ENCODE measurements around the gene IGF2BP1. TPM values are rescaled to one million over a fixed set of nuclear protein-coding genes. Genes with fewer than 3 reads are reported as not detected.

Gene IGF2BP1
- total and polyA plus RNA-seq, 2 of the 8 experiments (the other 6 are each of a cell fraction or from before 2014, with no cell fraction given), result 41.6 to 513 TPM

DNA sequence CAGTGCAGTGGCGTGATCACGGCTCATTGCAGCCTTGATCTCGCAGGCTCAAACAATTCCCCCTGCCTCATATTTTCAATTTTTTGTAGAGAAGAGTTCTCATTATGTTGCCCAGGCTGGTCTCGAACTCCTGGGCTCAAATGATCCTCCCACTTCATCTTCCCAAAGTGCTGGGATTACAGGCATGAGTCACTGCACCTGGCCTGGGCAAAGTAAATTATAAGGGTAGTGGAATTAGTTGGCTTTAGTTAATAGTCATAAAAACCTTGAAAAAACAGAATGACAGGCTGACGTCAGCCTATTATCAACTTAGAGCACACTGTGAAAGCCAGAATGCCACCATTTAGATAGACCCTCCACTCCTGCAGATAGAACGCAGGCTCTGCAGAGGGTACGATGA, 91.9 kb downstream of the IGF2BP1 start:
- no peak overlapping the region for H3K4ac ChIP-seq (replicated peaks; ENCODE audit: insufficient read length, low read depth, low read length)
- H2AFZ ChIP-seq (ENCODE audit: low read length), result no peak overlapping the region
- no peaks in the 10 kb centered on the region for H3K27me3 ChIP-seq (replicated peaks in 1 of 4; ENCODE audit: control insufficient read depth in 3 of 4, extremely low read depth in 1 of 4, insufficient read depth in 3 of 4, low read length in 3 of 4)
- ChIA-PET CTCF (ENCODE audit: partially characterized antibody) (interaction anchor here (1.9 kb wide), 1 partner anchor 210 kb away, joined by 5 read pairs; no protein-coding TSS in a partner anchor), POLR2A (ENCODE audit: partially characterized antibody) (interaction anchor here (1.0 kb wide), 2 partner anchors 30 to 37 kb away, joined by 3 to 5 read pairs; no protein-coding TSS in a partner anchor)
- H3K36me3 ChIP-seq (ENCODE audit: control insufficient read depth in 2 of 4, insufficient read depth in 4 of 4, low read length in 3 of 4), result no peaks in the 10 kb centered on the region; a peak in 1 of 8 replicates
- H3K23ac ChIP-seq (ENCODE audit: insufficient read length), result no peak overlapping the region
- H4K8ac ChIP-seq (ENCODE audit: extremely low read depth, insufficient read depth, low read length), result no peak overlapping the region
- no peak overlapping the region for H4K5ac ChIP-seq (ENCODE audit: insufficient read length, low read depth, low read length)
- H3K4me3 ChIP-seq (ENCODE audit: extremely low read depth in 1 of 4, insufficient read depth in 2 of 4, low read depth in 3 of 4, low read length in 4 of 4), result no peak overlapping the region
- FAIRE-seq (no peak), DNase-seq (ENCODE audit: low read depth in 1 of 2, low spot score in 2 of 2) (no peak)
- WGBS, 2 experiments (ENCODE audit: extremely low coverage in 1 of 2, insufficient coverage in 1 of 2, insufficient read length in 1 of 2, insufficient replicate concordance in 2 of 2, low coverage in 1 of 2, low lambda C conversion rate in 2 of 2, missing lambda C conversion rate in 1 of 2), result 87% methylated on average over 7 of the region's 7 CpGs; no CpG with 5 or more reads in 1 of the 2 experiments
- no peak overlapping the region for H3K18ac ChIP-seq (ENCODE audit: extremely low read depth, low read length)
- H2BK15ac ChIP-seq (ENCODE audit: low read length), result no peak overlapping the region
- H4K20me1 ChIP-seq (replicated peaks in 1 of 2; ENCODE audit: control insufficient read depth in 1 of 2, insufficient read depth in 2 of 2, low read length in 2 of 2), result no peaks in the 10 kb centered on the region
- no peak for TF ChIP-seq KDM4A (IDR thresholded peaks at IDR 0.05; ENCODE audit: low read depth, low read length, severe bottlenecking)
- no peak for TF ChIP-seq CEBPB (IDR thresholded peaks at IDR 0.05; ENCODE audit: low read depth, low read length)
- no peak for TF ChIP-seq SIRT6 (IDR thresholded peaks at IDR 0.05; ENCODE audit: low read length)
- no peak for TF ChIP-seq SP2 (IDR thresholded peaks at IDR 0.05; ENCODE audit: low read length)
- TF ChIP-seq RAD21 (IDR thresholded peaks at IDR 0.05 in 1 of 2, conservative IDR thresholded peaks at IDR 0.05 in 1 of 2; ENCODE audit: low read depth in 2 of 2, low read length in 2 of 2), result no peak
- TF ChIP-seq TAF1 (IDR thresholded peaks at IDR 0.05; ENCODE audit: low read depth, low read length), result no peak
- no peak for TF ChIP-seq SIX5 (IDR thresholded peaks at IDR 0.05; ENCODE audit: low read depth, low read length)
- no peak for TF ChIP-seq ZNF274 (IDR thresholded peaks at IDR 0.05; ENCODE audit: borderline replicate concordance, extremely low read depth, low read length)
- TF ChIP-seq GABPA (IDR thresholded peaks at IDR 0.05; ENCODE audit: borderline replicate concordance, insufficient read depth, low read length), result no peak
- TF ChIP-seq NANOG (IDR thresholded peaks at IDR 0.05; ENCODE audit: insufficient read depth, low read depth, low read length, poor library complexity, severe bottlenecking), result no peak
- TF ChIP-seq CHD1 (IDR thresholded peaks at IDR 0.05; ENCODE audit: low read depth, low read length), result no peak
- no peak for TF ChIP-seq SAP30 (IDR thresholded peaks at IDR 0.05; ENCODE audit: insufficient read depth, insufficient replicate concordance, low read length)
- TF ChIP-seq, protein P1, sequence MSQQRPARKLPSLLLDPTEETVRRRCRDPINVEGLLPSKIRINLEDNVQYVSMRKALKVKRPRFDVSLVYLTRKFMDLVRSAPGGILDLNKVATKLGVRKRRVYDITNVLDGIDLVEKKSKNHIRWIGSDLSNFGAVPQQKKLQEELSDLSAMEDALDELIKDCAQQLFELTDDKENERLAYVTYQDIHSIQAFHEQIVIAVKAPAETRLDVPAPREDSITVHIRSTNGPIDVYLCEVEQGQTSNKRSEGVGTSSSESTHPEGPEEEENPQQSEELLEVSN (IDR thresholded peaks at IDR 0.05), result no peak
- no peak overlapping the region for H3K56ac ChIP-seq (replicated peaks; ENCODE audit: insufficient read length, low read depth, low read length)
- H3K14ac ChIP-seq (ENCODE audit: insufficient read length), result no peak overlapping the region
- peaks cover 0 to 13% (median 3%) of the 10 kb centered on the region in 4 experiments; a peak in 4 of 7 replicates for H3K4me1 ChIP-seq (replicated peaks in 1 of 4; ENCODE audit: control insufficient read depth in 3 of 4, insufficient read depth in 4 of 4, low read length in 3 of 4)
- no peak overlapping the region for H3K4me2 ChIP-seq (ENCODE audit: insufficient read depth in 1 of 2, low read depth in 2 of 2, low read length in 2 of 2)
- H2BK20ac ChIP-seq (ENCODE audit: low read length), result no peak overlapping the region
- H3K79me1 ChIP-seq (ENCODE audit: low read depth, low read length), result no peaks in the 10 kb centered on the region
- no peaks in the 10 kb centered on the region for H3K23me2 ChIP-seq (ENCODE audit: low read depth, low read length)
- no peak overlapping the region for H2AK5ac ChIP-seq (ENCODE audit: low read depth, low read length)
- H3K9me3 ChIP-seq (ENCODE audit: insufficient read depth in 2 of 2, low read depth in 1 of 2, low read length in 1 of 2), result no peaks in the 10 kb centered on the region
- no peak overlapping the region for H2BK5ac ChIP-seq (ENCODE audit: low read depth, low read length)
- no peak overlapping the region for H4K91ac ChIP-seq (replicated peaks; ENCODE audit: insufficient read length, low read length)
- H2BK120ac ChIP-seq (replicated peaks; ENCODE audit: low read depth, low read length), result no peak overlapping the region
- H3K9ac ChIP-seq (replicated peaks in 1 of 4; ENCODE audit: extremely low read depth in 1 of 4, low read depth in 3 of 4, low read length in 3 of 4), result no peak overlapping the region
- no peak overlapping the region for H2BK12ac ChIP-seq (ENCODE audit: low read depth, low read length)
- no peak overlapping the region for H3K27ac ChIP-seq (ENCODE audit: low read depth, low read length)
- no peaks in the 10 kb centered on the region for H3K79me2 ChIP-seq (ENCODE audit: control insufficient read depth in 1 of 2, insufficient read depth in 2 of 2, low read length in 2 of 2)
